Measurements from ENCODE around the gene PPM1A. TPM values are rescaled to one million over a fixed set of nuclear protein-coding genes. Genes with fewer than 3 reads are reported as not detected.
A peak's percentile ranks its signal among the peaks of the same experiment; 100 is the strongest.

Gene PPM1A
- total and polyA plus RNA-seq, 2 of the 13 experiments (the other 11 are each of a cell fraction or from before 2014, with no cell fraction given): 23.3 to 29.8 TPM

DNA sequence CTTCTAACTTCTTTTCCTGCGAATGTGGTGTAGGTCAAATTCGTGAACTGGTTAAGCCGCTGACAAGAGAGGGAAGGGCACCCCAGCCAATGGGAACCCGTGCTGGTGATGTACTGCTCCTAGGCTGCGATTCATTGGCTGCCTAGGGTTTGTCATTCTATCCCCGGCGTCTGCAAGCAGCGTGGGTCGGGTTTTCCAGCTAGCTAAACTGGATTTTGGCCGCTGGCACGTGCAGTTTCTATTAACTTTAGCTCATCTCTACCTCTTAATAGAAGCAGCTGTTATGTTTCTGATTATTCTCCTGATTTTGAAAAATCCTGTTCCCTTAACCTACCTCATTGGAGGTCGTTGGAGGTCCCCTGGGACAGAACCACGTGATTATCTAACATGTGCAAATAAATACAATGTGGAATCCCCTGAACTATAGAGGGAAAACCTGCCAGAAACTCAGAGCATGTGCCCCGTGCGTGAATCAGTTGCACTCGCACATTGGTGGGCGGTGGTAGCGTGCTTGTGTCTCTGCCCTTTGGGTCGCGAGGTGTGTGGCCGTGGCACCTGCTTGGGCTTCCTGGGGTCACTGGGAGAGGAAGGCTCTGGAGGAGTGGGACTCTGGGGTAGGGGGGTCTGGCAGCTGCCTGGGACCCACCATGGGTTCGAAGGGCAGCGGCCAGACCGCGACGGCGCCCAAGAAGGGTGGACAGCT is 876 bp upstream of the PPM1A start (continued):
- TF ChIP-seq HOXD1 (CRISPR knock-in tag; IDR thresholded peaks at IDR 0.05) (0 out of 2 replicates have a peak, but pooled peaks have one; percentile 22), MXI1 (IDR thresholded peaks at IDR 0.05; ENCODE audit: borderline replicate concordance, low read depth, low read length) (peak; percentile 83; the same call in 2 of the 3 replicates), ZNF780A (CRISPR knock-in tag; IDR thresholded peaks at IDR 0.05) (peak; percentile 81; the same call in 1 of the 2 replicates), ZNF761 (CRISPR knock-in tag; conservative IDR thresholded peaks at IDR 0.05) (0 out of 2 replicates have a peak, but pooled peaks have one; percentile 13), ZNF746 (CRISPR knock-in tag; IDR thresholded peaks at IDR 0.05) (0 out of 2 replicates have a peak, but pooled peaks have one; percentile 12), SAP130 (CRISPR knock-in tag; IDR thresholded peaks at IDR 0.05; ENCODE audit: low read depth) (peak; percentile 76), ZFP90 (CRISPR knock-in tag; IDR thresholded peaks at IDR 0.05; ENCODE audit: borderline replicate concordance) (peak; percentile 13; the same call in 1 of the 2 replicates), POLR2AphosphoS5 (IDR thresholded peaks at IDR 0.05; ENCODE audit: low read depth, low read length) (peak; percentile 80; the same call in 1 of the 2 replicates), MIXL1 (CRISPR knock-in tag; IDR thresholded peaks at IDR 0.05) (0 out of 2 replicates have a peak, but pooled peaks have one; percentile 8), RARA (CRISPR knock-in tag; IDR thresholded peaks at IDR 0.05) (peak; percentile 5; the same call in 1 of the 2 replicates), HNRNPH1 (optimal IDR thresholded peaks at IDR 0.05; ENCODE audit: low read depth, low read length) (no peak), EED (CRISPR knock-in tag; IDR thresholded peaks at IDR 0.05) (peak; percentile 50; the same call in 1 of the 2 replicates), NR2C2 (CRISPR knock-in tag; IDR thresholded peaks at IDR 0.05; ENCODE audit: borderline replicate concordance) (no peak; the same call in 1 of the 2 replicates), RAD51 (IDR thresholded peaks at IDR 0.05; ENCODE audit: borderline replicate concordance) (peak; percentile 39; the same call in 1 of the 2 replicates), CREM (IDR thresholded peaks at IDR 0.05) (peak; percentile 39; the same call in 1 of the 2 replicates), CREM (CRISPR knock-in tag; IDR thresholded peaks at IDR 0.05) (no peak)
- TF ChIP-seq, protein P1, sequence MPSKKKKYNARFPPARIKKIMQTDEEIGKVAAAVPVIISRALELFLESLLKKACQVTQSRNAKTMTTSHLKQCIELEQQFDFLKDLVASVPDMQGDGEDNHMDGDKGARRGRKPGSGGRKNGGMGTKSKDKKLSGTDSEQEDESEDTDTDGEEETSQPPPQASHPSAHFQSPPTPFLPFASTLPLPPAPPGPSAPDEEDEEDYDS (CRISPR knock-in tag; IDR thresholded peaks at IDR 0.05): peak; percentile 52; the same call in 1 of the 2 replicates
- TF ChIP-seq, protein P2, sequence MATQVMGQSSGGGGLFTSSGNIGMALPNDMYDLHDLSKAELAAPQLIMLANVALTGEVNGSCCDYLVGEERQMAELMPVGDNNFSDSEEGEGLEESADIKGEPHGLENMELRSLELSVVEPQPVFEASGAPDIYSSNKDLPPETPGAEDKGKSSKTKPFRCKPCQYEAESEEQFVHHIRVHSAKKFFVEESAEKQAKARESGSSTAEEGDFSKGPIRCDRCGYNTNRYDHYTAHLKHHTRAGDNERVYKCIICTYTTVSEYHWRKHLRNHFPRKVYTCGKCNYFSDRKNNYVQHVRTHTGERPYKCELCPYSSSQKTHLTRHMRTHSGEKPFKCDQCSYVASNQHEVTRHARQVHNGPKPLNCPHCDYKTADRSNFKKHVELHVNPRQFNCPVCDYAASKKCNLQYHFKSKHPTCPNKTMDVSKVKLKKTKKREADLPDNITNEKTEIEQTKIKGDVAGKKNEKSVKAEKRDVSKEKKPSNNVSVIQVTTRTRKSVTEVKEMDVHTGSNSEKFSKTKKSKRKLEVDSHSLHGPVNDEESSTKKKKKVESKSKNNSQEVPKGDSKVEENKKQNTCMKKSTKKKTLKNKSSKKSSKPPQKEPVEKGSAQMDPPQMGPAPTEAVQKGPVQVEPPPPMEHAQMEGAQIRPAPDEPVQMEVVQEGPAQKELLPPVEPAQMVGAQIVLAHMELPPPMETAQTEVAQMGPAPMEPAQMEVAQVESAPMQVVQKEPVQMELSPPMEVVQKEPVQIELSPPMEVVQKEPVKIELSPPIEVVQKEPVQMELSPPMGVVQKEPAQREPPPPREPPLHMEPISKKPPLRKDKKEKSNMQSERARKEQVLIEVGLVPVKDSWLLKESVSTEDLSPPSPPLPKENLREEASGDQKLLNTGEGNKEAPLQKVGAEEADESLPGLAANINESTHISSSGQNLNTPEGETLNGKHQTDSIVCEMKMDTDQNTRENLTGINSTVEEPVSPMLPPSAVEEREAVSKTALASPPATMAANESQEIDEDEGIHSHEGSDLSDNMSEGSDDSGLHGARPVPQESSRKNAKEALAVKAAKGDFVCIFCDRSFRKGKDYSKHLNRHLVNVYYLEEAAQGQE (IDR thresholded peaks at IDR 0.05; ENCODE audit: borderline replicate concordance in 1 of 2, low read depth in 1 of 2, low read length in 2 of 2): peak in 1 of 2 experiments; percentile 37; a peak in 1 of 4 replicates
- TF ChIP-seq, protein P3, sequence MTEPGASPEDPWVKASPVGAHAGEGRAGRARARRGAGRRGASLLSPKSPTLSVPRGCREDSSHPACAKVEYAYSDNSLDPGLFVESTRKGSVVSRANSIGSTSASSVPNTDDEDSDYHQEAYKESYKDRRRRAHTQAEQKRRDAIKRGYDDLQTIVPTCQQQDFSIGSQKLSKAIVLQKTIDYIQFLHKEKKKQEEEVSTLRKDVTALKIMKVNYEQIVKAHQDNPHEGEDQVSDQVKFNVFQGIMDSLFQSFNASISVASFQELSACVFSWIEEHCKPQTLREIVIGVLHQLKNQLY (CRISPR knock-in tag; IDR thresholded peaks at IDR 0.05): peak; percentile 24; the same call in 1 of the 2 replicates
- TF ChIP-seq, protein P4, sequence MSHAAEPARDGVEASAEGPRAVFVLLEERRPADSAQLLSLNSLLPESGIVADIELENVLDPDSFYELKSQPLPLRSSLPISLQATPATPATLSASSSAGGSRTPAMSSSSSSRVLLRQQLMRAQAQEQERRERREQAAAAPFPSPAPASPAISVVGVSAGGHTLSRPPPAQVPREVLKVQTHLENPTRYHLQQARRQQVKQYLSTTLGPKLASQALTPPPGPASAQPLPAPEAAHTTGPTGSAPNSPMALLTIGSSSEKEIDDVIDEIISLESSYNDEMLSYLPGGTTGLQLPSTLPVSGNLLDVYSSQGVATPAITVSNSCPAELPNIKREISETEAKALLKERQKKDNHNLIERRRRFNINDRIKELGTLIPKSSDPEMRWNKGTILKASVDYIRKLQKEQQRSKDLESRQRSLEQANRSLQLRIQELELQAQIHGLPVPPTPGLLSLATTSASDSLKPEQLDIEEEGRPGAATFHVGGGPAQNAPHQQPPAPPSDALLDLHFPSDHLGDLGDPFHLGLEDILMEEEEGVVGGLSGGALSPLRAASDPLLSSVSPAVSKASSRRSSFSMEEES (CRISPR knock-in tag; IDR thresholded peaks at IDR 0.05): peak; percentile 67; the same call in 1 of the 2 replicates
- TF ChIP-seq, protein P5, sequence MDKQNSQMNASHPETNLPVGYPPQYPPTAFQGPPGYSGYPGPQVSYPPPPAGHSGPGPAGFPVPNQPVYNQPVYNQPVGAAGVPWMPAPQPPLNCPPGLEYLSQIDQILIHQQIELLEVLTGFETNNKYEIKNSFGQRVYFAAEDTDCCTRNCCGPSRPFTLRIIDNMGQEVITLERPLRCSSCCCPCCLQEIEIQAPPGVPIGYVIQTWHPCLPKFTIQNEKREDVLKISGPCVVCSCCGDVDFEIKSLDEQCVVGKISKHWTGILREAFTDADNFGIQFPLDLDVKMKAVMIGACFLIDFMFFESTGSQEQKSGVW (CRISPR knock-in tag; IDR thresholded peaks at IDR 0.05; ENCODE audit: borderline replicate concordance): no peak
